DOHH2 (cell line): Measurements from ENCODE around the gene LGALS9.

ENCODE experiments used
- H3F3A ChIP-seq: fragments of 200-600 bp; sonication (generic), shearing (Covaris generic); 2 replicates; pipeline ENCODE4 v1.6.0; 2016; ENCODE audit warnings: antibody characterized with exemption, mild to moderate bottlenecking; ENCODE audit not compliant: control insufficient read depth, insufficient read depth
- H3K27ac ChIP-seq: fragments of 200-600 bp; sonication (generic); 2 replicates; pipeline ENCODE4 v1.5.1; 2014; ENCODE audit warnings: low read depth, mild to moderate bottlenecking, low read length, moderate library complexity
- H3K27me3 ChIP-seq: fragments of 200-600 bp; sonication (generic); 2 replicates; pipeline ENCODE4 v1.6.1; 2014; ENCODE audit warnings: mild to moderate bottlenecking, low read length, mixed read lengths; ENCODE audit not compliant: control insufficient read depth
- H3K36me3 ChIP-seq: fragments of 200-600 bp; sonication (generic); 2 replicates; pipeline ENCODE4 v1.6.1; 2014; ENCODE audit warnings: mild to moderate bottlenecking, low read length, moderate library complexity, mixed read lengths; ENCODE audit not compliant: control insufficient read depth
- H3K4me1 ChIP-seq: fragments of 200-600 bp; sonication (generic); 2 replicates; pipeline ENCODE4 v1.6.1; 2014; ENCODE audit warnings: mild to moderate bottlenecking, low read length, mixed read lengths; ENCODE audit not compliant: control insufficient read depth
- H3K4me2 ChIP-seq: fragments of 200-600 bp; sonication (generic); 2 replicates; pipeline ENCODE4 v1.6.0; 2014; ENCODE audit warnings: mild to moderate bottlenecking, low read length, moderate library complexity
- H3K4me3 ChIP-seq: fragments of 200-600 bp; sonication (generic); 2 replicates; pipeline ENCODE4 v1.5.1; 2014; ENCODE audit warnings: mild to moderate bottlenecking, low read length, mixed read lengths
- H3K79me2 ChIP-seq: fragments of 200-600 bp; sonication (generic); 2 replicates; pipeline ENCODE4 v1.6.1; 2014; ENCODE audit warnings: mild to moderate bottlenecking, low read length, mixed read lengths; ENCODE audit not compliant: control insufficient read depth
- H3K9me2 ChIP-seq: fragments of 200-600 bp; sonication (generic); replicated peaks from 2 replicates; pipeline ENCODE4 v1.6.1; 2014; ENCODE audit warnings: mild to moderate bottlenecking, low read length, mixed read lengths; ENCODE audit not compliant: control insufficient read depth
- H3K9me3 ChIP-seq: fragments of 200-600 bp; sonication (generic); 2 replicates; pipeline ENCODE4 v1.6.1; 2014; ENCODE audit warnings: antibody characterized with exemption, low read length, mixed read lengths; ENCODE audit not compliant: control insufficient read depth, insufficient read depth
- H4K20me1 ChIP-seq: fragments of 200-600 bp; sonication (generic); 2 replicates; pipeline ENCODE4 v1.6.0; 2014; ENCODE audit warnings: low read depth, mild to moderate bottlenecking, antibody characterized with exemption, low read length, moderate library complexity; ENCODE audit not compliant: control insufficient read depth, insufficient read depth
- CTCF ChIP-seq: fragments of 200-600 bp; sonication (generic); IDR thresholded peaks from one replicate; pipeline ENCODE4 v1.5.1; 2014; ENCODE audit warnings: antibody characterized with exemption, mild to moderate bottlenecking, low read depth, low read length; ENCODE audit not compliant: poor library complexity, severe bottlenecking
- EZH2phosphoT487 ChIP-seq: fragments of 200-600 bp; sonication (generic); IDR thresholded peaks from 2 replicates; pipeline ENCODE4 v1.6.1; 2017; ENCODE audit warnings: borderline replicate concordance, mild to moderate bottlenecking, antibody characterized with exemption, low read length, moderate library complexity, mixed read lengths

Gene LGALS9

DNA sequence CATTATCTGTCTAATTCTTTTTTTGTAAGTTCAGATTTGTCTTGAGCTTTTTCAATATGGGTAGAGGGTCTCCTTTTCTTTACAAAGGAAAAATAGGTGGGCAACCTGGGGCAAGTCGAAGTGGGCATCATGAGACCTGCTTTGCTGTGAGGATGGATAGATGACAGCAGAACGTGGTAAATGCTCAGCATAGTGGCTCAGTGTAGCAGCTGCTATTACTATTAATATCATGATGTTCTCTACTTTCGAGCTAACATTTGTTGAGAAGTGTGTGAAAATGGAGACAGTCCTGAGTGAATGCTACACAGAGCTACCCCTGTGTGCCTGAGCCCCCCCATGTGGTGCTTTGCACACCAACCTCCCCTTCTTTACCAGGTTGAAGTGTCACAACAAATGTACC, 39.0 kb upstream of the LGALS9 start:
- H3K27ac ChIP-seq = no peak overlapping the region
- H4K20me1 ChIP-seq = no peaks in the 10 kb centered on the region
- H3K27me3 ChIP-seq = no peaks in the 10 kb centered on the region
- H3F3A ChIP-seq = no peaks in the 10 kb centered on the region
- no peaks in the 10 kb centered on the region for H3K4me1 ChIP-seq
- no peaks in the 10 kb centered on the region for H3K36me3 ChIP-seq
- no peak overlapping the region for H3K4me2 ChIP-seq
- no peak overlapping the region for H3K4me3 ChIP-seq
- H3K9me3 ChIP-seq = no peaks in the 10 kb centered on the region
- no peaks in the 10 kb centered on the region for H3K9me2 ChIP-seq
- TF ChIP-seq EZH2phosphoT487 = no peak
- no peak for TF ChIP-seq CTCF
- no peaks in the 10 kb centered on the region for H3K79me2 ChIP-seq

DNA sequence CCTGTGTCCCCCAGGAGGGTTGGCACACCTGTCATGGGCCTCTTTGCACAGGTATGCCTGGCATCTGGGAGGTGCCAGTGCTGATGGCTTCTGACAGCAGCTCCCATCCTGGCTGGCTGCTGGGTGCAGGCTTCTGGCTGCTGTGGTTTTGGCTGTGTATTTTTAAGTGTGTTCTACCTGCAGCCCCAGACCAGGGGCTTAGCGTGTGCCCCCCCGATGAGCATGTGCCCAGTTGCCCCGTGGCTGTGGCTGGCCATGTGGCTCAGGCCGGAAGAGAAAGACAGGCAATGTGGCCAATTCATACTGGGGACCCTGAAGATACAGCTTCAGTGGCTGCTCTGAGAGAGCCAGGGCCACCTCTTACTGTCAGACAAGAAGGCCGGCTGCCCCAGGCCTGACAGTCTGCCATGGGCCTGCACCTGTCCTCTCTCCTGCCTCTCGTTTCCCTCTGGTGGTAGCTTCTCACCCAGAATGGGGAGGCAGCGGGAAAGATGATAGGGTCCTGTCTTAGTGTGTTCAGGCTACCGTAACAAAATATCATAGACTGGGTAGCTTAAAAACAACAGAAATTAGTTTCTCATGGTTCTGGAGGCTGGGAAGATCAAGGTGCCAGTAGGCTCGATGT, 37.6 kb upstream of the LGALS9 start:
- no peaks in the 10 kb centered on the region for H3K36me3 ChIP-seq
- no peaks in the 10 kb centered on the region for H3K27me3 ChIP-seq

DNA sequence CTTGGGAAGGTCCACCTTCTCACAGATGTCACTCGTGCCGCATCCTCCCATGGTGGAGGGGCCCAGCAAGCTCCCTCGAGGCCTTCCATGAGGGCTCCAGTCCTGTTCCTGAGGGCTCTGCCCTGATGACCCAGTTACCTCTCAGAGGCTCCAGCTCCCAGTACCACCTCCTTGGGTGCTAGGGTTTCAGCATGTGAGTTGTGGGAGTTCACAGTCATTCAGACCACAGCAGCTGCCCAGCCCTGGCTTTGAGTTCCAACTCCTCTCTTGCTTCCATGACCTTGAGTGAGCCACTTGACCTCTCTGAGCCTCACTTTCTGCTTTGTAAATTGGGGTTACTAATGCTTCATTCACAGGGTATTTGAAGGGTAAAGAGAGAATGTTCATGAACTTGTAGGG, 37.1 kb upstream of the LGALS9 start:
- Histone ChIP-seq H4K20me1 (no peaks in the 10 kb centered on the region), H3K9me3 (no peaks in the 10 kb centered on the region), H3K27ac (no peak overlapping the region), H3K36me3 (no peaks in the 10 kb centered on the region), H3K9me2 (no peaks in the 10 kb centered on the region), H3K27me3 (no peaks in the 10 kb centered on the region), H3K4me2 (no peak overlapping the region), H3K79me2 (no peaks in the 10 kb centered on the region), H3K4me3 (no peak overlapping the region), H3F3A (no peaks in the 10 kb centered on the region), H3K4me1 (no peaks in the 10 kb centered on the region)
- TF ChIP-seq EZH2phosphoT487 = no peak
- TF ChIP-seq CTCF = no peak

More for the DNA sequence above, 37.6 kb upstream of the LGALS9 start:
- Histone ChIP-seq H3K4me2 (no peak overlapping the region), H4K20me1 (no peaks in the 10 kb centered on the region), H3K9me2 (no peaks in the 10 kb centered on the region), H3K4me1 (no peaks in the 10 kb centered on the region), H3K27ac (no peak overlapping the region), H3K79me2 (no peaks in the 10 kb centered on the region), H3F3A (no peaks in the 10 kb centered on the region), H3K4me3 (no peak overlapping the region), H3K9me3 (no peaks in the 10 kb centered on the region)
- TF ChIP-seq EZH2phosphoT487 (no peak), CTCF (no peak)
